ENCODE data around the gene CHMP2A. TPM values are rescaled to one million over a fixed set of nuclear protein-coding genes. Genes with fewer than 3 reads are reported as not detected.

The CHMP2A gene
- total and polyA plus RNA-seq, 2 of the 4 experiments (the other 2 are of a cell fraction): 105 to 183 TPM

DNA sequence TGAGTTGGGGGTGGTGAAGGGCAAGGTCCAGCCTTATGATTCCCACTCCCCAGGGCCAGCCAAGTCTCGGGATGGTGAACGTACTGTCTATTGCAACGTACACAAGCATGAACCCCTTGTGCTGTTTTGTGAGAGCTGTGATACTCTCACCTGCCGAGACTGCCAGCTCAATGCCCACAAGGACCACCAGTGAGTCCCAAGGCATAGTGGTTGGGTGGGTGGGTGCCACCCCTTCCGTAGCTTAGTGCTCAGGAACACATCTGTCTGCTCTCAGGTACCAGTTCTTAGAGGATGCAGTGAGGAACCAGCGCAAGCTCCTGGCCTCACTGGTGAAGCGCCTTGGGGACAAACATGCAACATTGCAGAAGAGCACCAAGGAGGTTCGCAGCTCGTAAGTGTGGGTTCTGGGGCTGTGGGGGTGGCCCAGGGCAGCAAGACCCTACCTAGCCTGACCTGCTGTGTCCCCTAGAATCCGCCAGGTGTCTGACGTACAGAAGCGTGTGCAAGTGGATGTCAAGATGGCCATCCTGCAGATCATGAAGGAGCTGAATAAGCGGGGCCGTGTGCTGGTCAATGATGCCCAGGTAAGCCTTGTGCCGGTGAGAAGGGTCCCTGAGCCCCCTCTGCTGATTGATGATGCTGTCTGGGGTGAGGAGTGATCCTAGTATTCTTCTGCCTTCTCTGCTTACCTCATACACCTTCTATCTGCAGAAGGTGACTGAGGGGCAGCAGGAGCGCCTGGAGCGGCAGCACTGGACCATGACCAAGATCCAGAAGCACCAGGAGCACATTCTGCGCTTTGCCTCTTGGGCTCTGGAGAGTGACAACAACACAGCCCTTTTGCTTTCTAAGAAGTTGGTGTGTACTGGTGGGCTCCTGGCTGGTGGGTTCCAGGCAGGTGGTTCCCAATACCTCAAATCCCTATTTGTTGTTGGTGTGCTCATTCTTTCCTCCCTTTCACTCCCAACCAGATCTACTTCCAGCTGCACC lies 7.3 kb downstream of the CHMP2A start:
- ChIA-PET CTCF (no interaction called here), POLR2A (ENCODE audit: unreplicated experiment) (no interaction called here)
- H3K27ac ChIP-seq (ENCODE audit: insufficient read depth, low read length): no peak overlapping the region
- peak overlapping the region; percentile 33 for H2AFZ ChIP-seq (replicated peaks; ENCODE audit: low read length, poor library complexity)
- 100% methylated on average over 2 of the region's 18 CpGs; no CpG with 5 or more reads in 1 of the 2 experiments for WGBS, 2 experiments (ENCODE audit: extremely low coverage in 2 of 2, insufficient read length in 1 of 2)
- no peak overlapping the region for H2BK15ac ChIP-seq (ENCODE audit: low read depth, low read length)
- no peak overlapping the region for H4K8ac ChIP-seq (ENCODE audit: low read depth in 2 of 2, low read length in 2 of 2)
- ATAC-seq (ENCODE audit: low read depth) (no peak), DNase-seq (no peak)
- H3K9ac ChIP-seq (ENCODE audit: low read depth, low read length): peak overlapping the region; percentile 6
- intact Hi-C loops (cut with micrococcal nuclease): no loop called here
- dilution Hi-C loops (cut with HindIII; ENCODE audit: low sequenced_read_pairs, unreplicated experiment): no loop called here
- peaks cover 65% of the 10 kb centered on the region for H3K36me3 ChIP-seq (ENCODE audit: control insufficient read depth, insufficient read depth, low read length)
- peaks cover 13% of the 10 kb centered on the region for H3K4me1 ChIP-seq (ENCODE audit: control insufficient read depth, insufficient read depth, low read length)
- H3K18ac ChIP-seq (ENCODE audit: low read depth, low read length): no peak overlapping the region
- H4K91ac ChIP-seq (ENCODE audit: insufficient read depth, low read depth, low read length): no peak overlapping the region
- no peaks in the 10 kb centered on the region for H3K27me3 ChIP-seq (ENCODE audit: control insufficient read depth, insufficient read depth, low read length)
- no peak overlapping the region for H2BK5ac ChIP-seq (ENCODE audit: low read depth, low read length, poor library complexity, severe bottlenecking)
- H2BK120ac ChIP-seq (ENCODE audit: low read depth, low read length): no peak overlapping the region
- H2AK5ac ChIP-seq (ENCODE audit: low read depth, low read length): peak overlapping the region; percentile 37; the same call in 1 of the 2 replicates
- peaks cover 16 to 77% of the 10 kb centered on the region in 2 experiments; a peak in 3 of 4 replicates for H3K79me1 ChIP-seq (ENCODE audit: low read depth in 1 of 2, low read length in 2 of 2)
- H3K23ac ChIP-seq (ENCODE audit: low read depth, low read length): no peak overlapping the region
- no peaks in the 10 kb centered on the region for H3K9me3 ChIP-seq (ENCODE audit: control insufficient read depth, insufficient read depth, low read length)
- H3K9me1 ChIP-seq (ENCODE audit: insufficient read depth, low read length): peaks cover 22% of the 10 kb centered on the region
- TSS peak; percentile 59 for BruUV-seq (replicated peaks)
- no peak overlapping the region for H3K14ac ChIP-seq (replicated peaks; ENCODE audit: low read depth, low read length)
- H3K4me2 ChIP-seq (ENCODE audit: low read depth, low read length): no peak overlapping the region; the same call in 1 of the 2 replicates
- no peak overlapping the region for H3K4ac ChIP-seq (ENCODE audit: low read depth, low read length)
- no peak overlapping the region for H3K56ac ChIP-seq (ENCODE audit: extremely low read depth, insufficient read depth, low read length)
- peaks cover 82% of the 10 kb centered on the region for H4K20me1 ChIP-seq (ENCODE audit: insufficient read depth, low read length)
- H2AK9ac ChIP-seq (replicated peaks; ENCODE audit: low read depth, low read length, poor library complexity): peak overlapping the region; percentile 47
- TF ChIP-seq, protein P1, sequence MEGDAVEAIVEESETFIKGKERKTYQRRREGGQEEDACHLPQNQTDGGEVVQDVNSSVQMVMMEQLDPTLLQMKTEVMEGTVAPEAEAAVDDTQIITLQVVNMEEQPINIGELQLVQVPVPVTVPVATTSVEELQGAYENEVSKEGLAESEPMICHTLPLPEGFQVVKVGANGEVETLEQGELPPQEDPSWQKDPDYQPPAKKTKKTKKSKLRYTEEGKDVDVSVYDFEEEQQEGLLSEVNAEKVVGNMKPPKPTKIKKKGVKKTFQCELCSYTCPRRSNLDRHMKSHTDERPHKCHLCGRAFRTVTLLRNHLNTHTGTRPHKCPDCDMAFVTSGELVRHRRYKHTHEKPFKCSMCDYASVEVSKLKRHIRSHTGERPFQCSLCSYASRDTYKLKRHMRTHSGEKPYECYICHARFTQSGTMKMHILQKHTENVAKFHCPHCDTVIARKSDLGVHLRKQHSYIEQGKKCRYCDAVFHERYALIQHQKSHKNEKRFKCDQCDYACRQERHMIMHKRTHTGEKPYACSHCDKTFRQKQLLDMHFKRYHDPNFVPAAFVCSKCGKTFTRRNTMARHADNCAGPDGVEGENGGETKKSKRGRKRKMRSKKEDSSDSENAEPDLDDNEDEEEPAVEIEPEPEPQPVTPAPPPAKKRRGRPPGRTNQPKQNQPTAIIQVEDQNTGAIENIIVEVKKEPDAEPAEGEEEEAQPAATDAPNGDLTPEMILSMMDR (conservative IDR thresholded peaks at IDR 0.05; ENCODE audit: low read depth, low read length): no peak
- TF ChIP-seq, protein P2, sequence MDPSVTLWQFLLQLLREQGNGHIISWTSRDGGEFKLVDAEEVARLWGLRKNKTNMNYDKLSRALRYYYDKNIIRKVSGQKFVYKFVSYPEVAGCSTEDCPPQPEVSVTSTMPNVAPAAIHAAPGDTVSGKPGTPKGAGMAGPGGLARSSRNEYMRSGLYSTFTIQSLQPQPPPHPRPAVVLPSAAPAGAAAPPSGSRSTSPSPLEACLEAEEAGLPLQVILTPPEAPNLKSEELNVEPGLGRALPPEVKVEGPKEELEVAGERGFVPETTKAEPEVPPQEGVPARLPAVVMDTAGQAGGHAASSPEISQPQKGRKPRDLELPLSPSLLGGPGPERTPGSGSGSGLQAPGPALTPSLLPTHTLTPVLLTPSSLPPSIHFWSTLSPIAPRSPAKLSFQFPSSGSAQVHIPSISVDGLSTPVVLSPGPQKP (IDR thresholded peaks at IDR 0.05; ENCODE audit: borderline replicate concordance, low read depth, low read length): no peak
- TF ChIP-seq MAZ (IDR thresholded peaks at IDR 0.05; ENCODE audit: borderline replicate concordance, low read depth, low read length) (no peak), MXI1 (IDR thresholded peaks at IDR 0.05; ENCODE audit: borderline replicate concordance, low read depth, low read length) (no peak), CHD1 (IDR thresholded peaks at IDR 0.05; ENCODE audit: low read depth, low read length) (no peak), POLR2A (IDR thresholded peaks at IDR 0.05; ENCODE audit: low read depth, low read length) (no peak), SMC3 (IDR thresholded peaks at IDR 0.05; ENCODE audit: low read depth, low read length) (no peak), BHLHE40 (IDR thresholded peaks at IDR 0.05; ENCODE audit: low read depth, low read length) (no peak), RFX5 (IDR thresholded peaks at IDR 0.05; ENCODE audit: low read depth, low read length) (no peak), FOS (IDR thresholded peaks at IDR 0.05; ENCODE audit: low read depth, low read length) (no peak), RAD21 (IDR thresholded peaks at IDR 0.05; ENCODE audit: low read length) (no peak), CEBPB (IDR thresholded peaks at IDR 0.05; ENCODE audit: low read depth, low read length) (no peak), NFE2L2 (IDR thresholded peaks at IDR 0.05; ENCODE audit: low read depth, low read length) (no peak)
- no peak overlapping the region for H2BK20ac ChIP-seq (ENCODE audit: low read depth, low read length)
- H4K5ac ChIP-seq (ENCODE audit: low read depth, low read length): no peak overlapping the region
- in situ Hi-C loops (cut with MboI; ENCODE audit: low sequenced_read_pairs): no loop called here
- no peak overlapping the region for H3K4me3 ChIP-seq (ENCODE audit: insufficient read depth, low read depth, low read length)
